IPS-NIHi11 (cell line): ENCODE measurements around the gene CARD9.

Experiments used
- DNase-seq: peaks from one replicate; pipeline ENCODE4 v3.0.0; 2012; ENCODE audit warnings: mixed read lengths, low spot score

The CARD9 gene

GRCh38 chr9:136401173-136401922 lies 27.9 kb upstream of the CARD9 start:
- no peak for DNase-seq

- peak; percentile 100 for DNase-seq
Measured at GRCh38 chr9:136400038-136400834, 26.8 kb upstream of the CARD9 start, which contains the start of gene SNAPC4. Gene SNAPC4, minus strand, starts transcription at chr9:136400170. Its CDS starts 1,742 bp downstream, at chr9:136398428.

- DNase-seq: peak; percentile 50
Measured at GRCh38 chr9:136399176-136400037, 25.9 kb upstream of the CARD9 start.

DNA sequence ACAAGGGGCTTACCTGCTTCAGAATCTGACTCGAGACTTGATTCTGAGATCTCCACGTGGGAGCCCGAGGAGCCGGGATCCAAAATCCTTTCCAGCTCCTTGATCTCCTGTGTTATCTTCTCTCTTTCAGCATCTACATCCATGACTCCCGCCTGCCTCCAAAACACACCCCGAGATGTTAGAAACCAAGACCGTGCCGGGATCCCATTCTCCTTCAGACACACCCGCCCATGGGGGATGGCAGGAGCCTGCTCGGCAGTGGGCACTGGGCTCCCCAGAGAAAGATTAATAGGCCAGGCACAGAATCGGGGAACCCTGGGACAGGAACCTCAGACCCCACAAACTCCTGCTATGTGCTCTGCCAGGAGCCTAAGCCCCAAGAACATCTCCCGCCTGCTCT lies 24.8 kb upstream of the CARD9 start:
- DNase-seq: no peak

- DNase-seq: no peak
Measured at GRCh38 chr9:136397643-136398042, 24.2 kb upstream of the CARD9 start.

- DNase-seq: no peak
Measured at GRCh38 chr9:136396219-136396515, 22.7 kb upstream of the CARD9 start.

DNA sequence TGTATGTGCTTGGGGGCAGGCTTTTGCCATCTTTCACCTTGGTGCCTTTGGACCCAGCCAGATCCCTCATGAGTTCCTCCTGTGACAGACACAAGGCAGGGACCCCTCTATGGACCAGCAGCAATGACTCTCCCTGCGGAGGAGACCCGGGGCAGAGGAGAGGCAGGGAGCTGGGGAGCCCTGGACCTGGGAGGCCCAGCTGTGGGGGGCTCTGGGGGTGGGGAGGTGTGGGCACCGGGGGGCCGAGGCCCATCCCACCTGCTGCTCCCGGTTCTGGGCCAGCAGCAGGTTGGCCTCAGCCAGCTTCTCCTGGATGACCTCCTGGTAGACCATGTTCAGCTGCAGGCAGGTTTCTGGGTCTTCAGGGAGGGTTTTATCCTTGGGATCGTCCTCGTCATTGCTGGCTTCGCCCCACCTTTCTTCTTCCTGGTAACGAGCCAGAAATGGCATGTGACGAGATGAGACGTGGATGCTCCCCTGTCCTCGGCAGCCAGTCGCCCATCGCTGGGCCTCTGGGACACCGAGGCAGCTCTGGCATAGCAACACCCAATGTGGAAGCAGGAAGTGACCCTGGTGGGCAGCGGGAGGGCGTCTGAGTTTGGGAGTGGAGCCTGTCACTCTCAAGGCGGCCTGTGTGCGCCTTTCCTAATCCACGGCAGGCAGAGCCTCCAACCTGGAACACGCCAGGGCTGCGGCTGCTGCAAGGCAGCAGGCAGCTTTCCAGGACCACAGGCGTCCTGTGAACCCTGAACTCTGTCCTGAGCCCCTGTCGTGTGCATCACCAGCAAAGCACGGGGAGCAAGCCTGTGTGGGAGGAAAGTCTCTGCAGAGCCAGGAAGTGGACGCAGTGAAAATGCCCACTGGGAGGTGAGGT lies 22.1 kb upstream of the CARD9 start:
- no peak for DNase-seq

DNA sequence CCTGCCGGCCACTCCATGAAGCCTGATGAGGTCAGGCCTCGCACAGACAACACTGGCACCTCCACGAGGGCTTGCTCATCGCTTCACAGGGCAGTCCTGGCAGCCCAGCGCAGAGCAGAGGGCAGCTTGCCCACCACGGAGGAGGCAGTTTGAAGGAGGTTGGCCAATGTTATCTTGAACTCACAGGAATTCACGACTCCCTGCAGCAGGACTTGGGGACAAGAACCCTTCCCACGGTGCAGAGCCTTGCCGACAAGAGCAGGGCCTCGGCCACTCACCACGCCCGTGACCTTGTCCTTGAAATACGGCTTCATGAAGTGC lies 21.5 kb upstream of the CARD9 start:
- DNase-seq: no peak

GRCh38 chr9:136394312-136395019 lies 21.0 kb upstream of the CARD9 start:
- no peak for DNase-seq

GRCh38 chr9:136393531-136393930 lies 20.1 kb upstream of the CARD9 start:
- DNase-seq: no peak

- DNase-seq: no peak
Measured at GRCh38 chr9:136392538-136393449, 19.3 kb upstream of the CARD9 start.

DNA sequence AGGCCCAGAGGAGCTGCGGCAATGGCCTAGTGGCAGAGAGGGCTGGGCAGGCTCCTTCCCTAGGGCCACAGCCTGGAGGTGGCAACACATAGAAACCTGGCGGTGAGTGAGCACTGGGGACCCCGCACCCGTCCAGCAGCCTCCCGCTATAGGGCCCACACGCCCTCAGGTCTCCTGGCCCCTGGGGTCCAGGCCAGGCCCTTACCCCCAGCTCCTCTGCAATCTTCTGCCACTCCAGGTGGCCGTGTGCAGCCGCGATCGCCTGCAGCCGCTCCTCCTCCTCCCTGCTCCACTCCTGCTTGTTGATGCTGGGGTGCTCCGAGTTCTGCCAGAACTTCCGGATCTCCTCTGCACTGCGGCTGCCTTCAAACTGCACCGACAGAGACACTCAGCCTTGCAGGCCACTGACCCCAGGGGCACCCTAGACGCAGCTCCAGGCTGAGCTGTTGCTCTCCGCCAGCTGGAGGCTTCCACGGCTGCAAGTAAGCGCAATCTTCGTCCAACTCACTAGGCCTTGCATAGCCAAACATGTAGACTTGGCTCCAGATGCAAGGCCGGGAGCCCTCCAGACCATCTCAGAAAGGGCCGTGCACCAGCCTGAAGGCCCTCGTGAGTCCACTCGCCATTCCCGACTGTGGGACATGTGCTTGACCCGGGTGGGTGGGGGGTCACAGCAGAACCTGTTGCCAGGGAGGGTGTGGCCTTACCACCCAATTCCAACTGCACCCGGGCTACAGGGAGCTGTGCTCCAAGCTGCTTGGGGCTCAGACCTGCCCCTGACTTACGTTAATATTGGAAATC lies 18.5 kb upstream of the CARD9 start:
- no peak for DNase-seq

GRCh38 chr9:136389396-136389795 lies 15.9 kb upstream of the CARD9 start:
- no peak for DNase-seq

DNA sequence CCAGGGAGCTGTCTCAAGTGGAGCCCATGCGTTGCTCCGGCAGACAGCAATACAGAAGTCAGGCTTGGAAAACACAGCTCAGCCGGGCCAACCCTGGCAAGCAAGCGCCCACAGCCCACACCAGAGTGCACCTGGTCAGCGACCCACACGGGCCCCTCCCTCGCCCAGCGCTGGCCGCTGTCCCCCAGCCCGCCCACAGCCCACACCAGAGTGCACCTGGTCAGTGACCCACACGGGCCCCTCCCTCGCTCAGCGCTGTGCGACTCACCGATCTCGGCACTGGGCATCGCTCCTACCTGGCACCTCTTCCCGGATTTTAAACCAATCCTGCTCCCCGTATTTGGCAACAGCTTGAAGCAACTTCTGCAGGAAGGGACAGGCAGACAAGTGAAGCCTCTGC lies 13.7 kb upstream of the CARD9 start:
- DNase-seq: no peak

GRCh38 chr9:136386018-136386417 lies 12.5 kb upstream of the CARD9 start:
- no peak for DNase-seq

DNA sequence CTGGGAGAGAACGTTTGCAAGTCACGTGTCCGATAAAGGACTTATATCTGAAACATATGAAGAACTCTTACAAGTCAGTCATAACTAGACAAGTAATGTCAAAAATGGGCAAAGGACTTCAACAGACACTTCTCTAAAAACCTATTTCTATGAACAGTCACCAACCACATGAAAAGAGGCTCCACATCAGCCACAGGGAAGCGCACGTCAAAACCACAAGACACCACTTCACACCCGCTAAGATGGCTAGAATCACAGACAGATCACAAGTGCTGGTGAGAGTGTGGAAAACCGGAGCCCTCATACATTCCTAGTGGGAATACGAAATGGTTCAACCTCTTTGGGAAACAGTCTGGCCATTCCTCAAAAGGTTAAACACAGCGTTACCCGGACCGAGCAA lies 11.5 kb upstream of the CARD9 start:
- DNase-seq: no peak

DNA sequence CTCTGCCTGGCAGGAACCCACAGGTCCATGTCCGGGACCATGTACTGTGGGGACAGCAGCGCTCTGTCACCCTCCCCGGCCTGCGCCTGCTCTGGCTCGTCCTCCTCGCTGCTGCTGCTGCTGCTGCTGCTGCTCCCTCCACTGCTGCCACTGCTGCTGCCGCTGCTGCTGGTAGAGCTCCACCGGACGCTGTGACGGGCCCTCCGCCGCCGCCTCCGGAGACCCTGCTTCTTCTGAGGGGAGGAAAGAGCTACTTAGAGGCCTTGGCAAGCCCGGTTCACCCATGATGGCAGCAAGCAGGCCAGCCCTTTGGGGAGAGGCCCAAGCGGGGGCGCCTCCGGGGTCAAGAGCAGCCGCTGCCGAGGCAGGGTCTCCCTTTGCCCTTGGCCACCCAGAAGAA lies 10.0 kb upstream of the CARD9 start:
- no peak for DNase-seq

- no peak for DNase-seq
Measured at GRCh38 chr9:136381966-136382513, 8.6 kb upstream of the CARD9 start.

DNA sequence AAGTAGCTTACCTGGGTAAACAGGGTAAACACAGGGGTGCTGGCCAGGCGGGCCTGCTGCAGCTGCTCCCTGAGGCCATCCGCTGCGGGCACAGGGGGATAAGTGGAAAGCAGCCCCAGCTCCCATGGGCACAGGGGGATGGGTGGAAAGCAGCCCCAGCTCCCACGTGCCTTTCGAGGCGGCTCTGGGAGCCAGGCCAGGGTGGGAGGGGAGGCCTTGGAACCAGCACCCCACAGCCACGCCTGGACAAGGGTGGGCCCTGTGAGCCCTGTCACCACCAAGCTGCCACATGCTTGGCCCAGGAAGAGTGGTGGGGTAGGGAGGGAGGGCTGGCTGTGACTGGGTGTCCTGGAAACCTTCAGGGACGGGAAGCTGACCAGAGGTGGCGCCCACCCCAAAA lies 7.8 kb upstream of the CARD9 start:
- no peak for DNase-seq
